GM18517 (cell line): ENCODE measurements around the gene CENPVL1.
"Not testable (repeated sequence)": the region's sequence is repeated elsewhere in the genome, so short reads cannot be mapped to it uniquely, and the experiment has no call there.

Source experiments
- ATAC-seq: cut with Tn5 transposase; IDR thresholded peaks from one replicate; pipeline ENCODE4 v1.9.1; 2021; ENCODE audit warnings: mild to moderate bottlenecking, moderate library complexity; ENCODE audit not compliant: unreplicated experiment

The CENPVL1 gene

DNA sequence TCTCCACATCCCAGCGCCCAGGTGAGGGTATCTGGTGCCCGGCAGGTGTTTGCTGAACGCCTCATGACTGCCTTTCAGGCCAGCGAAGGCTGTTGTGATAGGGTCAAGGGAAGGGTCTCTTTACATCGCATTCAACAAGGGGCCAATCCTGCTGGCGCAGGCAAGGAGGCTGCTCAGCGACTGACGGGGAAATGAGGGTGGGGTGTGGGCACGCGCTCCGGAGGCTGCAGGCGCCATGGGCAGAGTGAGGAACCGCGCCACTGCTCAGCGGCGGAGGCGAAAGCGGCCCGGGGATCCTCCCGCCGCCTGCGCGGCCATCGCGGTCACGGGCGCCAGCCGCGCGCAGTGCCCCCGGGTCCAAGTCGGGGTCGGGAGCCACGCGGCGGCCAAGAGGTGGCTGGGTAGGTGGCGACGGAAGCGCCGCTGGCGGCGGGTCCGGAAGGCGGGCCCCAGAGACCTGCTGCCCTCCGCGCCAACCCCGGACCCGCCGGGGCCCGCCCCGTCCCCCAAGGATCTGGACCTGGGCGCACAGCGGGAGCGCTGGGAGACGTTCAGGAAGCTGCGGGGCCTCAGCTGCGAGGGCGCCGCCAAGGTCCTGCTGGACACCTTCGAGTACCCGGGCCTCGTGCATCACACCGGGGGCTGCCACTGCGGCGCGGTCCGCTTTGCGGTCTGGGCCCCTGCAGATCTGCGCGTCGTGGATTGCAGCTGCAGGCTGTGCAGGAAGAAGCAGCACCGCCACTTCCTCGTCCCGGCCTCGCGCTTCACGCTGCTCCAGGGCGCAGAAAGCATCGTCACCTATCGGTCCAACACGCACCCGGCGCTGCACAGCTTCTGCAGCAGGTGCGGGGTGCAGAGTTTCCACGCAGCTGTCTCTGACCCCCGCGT lies at the start of gene CENPVL1:
CENPVL1 (plus strand) TSS at position 236 of the 888 bp plus-strand sequence; CDS start at position 236, 0 bp downstream.
- not testable (repeated sequence) for ATAC-seq

DNA sequence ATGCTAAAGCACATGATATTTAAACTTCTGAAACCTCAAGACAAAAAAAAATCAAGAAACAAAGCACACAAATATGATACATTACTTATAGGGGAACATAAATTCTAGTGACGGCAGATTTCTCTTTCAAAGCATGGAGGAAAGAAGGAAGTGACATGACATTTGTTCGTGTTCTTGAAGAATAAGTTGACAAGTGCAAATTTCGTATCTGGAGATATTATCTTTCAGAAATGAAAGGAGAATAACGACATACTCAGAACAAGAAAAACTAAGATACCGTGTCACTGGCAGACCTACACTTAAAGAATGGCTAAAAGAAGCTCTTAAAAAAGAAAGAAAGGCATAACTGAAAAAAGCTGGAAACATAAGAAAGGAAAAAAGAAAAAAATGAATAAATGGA lies 44.3 kb upstream of the CENPVL1 start:
- ATAC-seq = no peak

DNA sequence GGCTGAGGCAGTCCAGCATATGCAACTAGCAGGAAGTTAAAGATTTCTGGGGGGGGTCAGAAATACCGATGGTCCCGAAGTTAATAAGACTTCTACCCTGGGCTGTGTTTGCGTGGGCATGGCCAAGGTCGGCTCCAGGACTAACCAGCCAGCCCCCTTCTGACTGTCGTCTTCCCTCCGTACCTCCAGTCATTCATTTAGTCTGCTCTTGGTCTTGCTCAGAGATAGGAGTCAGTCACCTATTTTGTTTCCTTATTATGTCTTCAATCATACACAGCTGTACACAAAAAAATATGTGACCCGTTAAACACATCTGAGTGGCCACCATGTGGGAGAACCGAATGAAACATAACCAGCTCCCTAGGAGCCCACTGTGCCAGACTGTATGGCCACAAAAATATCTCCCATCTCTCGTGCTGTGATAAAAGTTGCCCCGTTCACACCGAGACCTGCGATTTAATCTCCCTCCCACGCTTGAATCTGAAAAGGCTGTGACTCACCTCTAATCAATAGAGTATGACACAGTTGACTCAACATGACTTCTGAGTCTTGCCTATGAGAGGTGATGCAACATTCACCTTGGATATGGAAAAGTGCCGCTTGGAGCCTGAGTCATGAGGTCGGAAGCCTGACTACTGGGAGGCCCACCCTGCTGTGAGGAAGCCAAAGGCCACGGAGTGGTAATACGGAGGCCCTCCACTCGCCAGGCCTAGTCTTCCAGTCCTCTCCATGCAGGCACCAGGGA lies 30.5 kb upstream of the CENPVL1 start:
- ATAC-seq = not testable (repeated sequence)

DNA sequence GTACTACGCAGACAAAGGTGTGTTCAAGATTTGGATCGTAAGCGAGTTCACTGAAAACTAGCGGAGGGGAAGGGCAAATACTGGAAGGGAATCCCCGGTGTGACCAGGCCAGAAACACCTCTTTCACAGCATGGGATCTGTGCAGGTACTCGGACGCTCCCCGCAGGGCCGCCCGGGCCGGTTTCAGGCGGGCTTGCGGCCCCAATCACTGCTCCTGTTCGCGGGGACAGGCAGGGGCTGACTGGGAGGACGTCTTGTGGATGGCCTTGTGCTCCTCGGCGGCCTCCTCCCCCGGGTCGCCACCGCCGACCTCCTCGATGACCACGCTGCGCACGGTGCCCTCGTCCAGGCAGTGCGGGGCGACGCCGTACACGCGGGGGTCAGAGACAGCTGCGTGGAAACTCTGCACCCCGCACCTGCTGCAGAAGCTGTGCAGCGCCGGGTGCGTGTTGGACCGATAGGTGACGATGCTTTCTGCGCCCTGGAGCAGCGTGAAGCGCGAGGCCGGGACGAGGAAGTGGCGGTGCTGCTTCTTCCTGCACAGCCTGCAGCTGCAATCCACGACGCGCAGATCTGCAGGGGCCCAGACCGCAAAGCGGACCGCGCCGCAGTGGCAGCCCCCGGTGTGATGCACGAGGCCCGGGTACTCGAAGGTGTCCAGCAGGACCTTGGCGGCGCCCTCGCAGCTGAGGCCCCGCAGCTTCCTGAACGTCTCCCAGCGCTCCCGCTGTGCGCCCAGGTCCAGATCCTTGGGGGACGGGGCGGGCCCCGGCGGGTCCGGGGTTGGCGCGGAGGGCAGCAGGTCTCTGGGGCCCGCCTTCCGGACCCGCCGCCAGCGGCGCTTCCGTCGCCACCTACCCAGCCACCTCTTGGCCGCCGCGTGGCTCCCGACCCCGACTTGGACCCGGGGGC lies 28.2 kb upstream of the CENPVL1 start:
- ATAC-seq = not testable (repeated sequence)

DNA sequence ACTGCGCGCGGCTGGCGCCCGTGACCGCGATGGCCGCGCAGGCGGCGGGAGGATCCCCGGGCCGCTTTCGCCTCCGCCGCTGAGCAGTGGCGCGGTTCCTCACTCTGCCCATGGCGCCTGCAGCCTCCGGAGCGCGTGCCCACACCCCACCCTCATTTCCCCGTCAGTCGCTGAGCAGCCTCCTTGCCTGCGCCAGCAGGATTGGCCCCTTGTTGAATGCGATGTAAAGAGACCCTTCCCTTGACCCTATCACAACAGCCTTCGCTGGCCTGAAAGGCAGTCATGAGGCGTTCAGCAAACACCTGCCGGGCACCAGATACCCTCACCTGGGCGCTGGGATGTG lies 27.6 kb upstream of the CENPVL1 start, which contains the start of gene CENPVL2:
CENPVL2 (minus strand) TSS at position 112 of the 343 bp plus-strand sequence; CDS start at position 112, 0 bp downstream.
- not testable (repeated sequence) for ATAC-seq

DNA sequence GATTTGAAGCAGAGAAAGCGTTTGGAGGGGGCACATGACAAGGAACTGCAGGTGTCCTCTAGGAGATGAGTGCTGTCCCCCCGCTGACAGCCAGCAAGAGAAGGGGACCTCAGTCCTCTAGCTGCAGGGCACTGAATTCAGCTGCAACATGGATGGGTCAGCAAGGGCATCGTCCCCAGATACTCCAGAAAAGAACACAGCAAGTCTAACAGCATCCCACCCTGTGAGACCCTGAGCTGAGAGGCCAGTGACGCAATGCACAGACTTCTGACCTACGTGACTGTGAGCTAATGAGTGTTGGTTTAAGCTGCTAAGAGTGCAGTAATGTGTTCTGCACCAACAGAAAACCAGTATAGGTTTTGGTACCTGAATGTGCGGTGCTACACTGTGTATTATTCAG lies 16.1 kb upstream of the CENPVL1 start:
- ATAC-seq = no peak

DNA sequence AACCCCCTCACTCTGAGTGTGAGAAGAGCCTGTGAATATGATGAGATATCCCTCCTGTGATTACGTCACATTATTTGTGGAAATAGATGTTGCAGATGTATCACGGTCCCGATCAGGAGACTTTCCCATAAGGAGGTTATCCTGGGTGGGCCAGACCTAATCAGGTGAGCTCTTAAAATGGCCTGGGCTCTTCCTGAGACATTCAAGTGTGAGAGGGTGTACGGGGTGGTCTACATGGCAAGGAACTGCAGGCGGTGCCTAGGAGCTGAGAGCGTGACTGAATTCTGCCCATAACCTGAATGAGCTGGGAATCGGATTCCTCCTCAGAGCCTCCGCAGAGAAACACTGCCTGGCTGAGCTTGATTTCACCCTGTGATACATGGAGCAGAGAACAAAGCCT lies 12.9 kb upstream of the CENPVL1 start:
- no peak for ATAC-seq

DNA sequence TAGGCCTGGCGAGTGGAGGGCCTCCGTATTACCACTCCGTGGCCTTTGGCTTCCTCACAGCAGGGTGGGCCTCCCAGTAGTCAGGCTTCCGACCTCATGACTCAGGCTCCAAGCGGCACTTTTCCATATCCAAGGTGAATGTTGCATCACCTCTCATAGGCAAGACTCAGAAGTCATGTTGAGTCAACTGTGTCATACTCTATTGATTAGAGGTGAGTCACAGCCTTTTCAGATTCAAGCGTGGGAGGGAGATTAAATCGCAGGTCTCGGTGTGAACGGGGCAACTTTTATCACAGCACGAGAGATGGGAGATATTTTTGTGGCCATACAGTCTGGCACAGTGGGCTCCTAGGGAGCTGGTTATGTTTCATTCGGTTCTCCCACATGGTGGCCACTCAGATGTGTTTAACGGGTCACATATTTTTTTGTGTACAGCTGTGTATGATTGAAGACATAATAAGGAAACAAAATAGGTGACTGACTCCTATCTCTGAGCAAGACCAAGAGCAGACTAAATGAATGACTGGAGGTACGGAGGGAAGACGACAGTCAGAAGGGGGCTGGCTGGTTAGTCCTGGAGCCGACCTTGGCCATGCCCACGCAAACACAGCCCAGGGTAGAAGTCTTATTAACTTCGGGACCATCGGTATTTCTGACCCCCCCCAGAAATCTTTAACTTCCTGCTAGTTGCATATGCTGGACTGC lies 2.8 kb downstream of the CENPVL1 start:
- ATAC-seq = not testable (repeated sequence)

DNA sequence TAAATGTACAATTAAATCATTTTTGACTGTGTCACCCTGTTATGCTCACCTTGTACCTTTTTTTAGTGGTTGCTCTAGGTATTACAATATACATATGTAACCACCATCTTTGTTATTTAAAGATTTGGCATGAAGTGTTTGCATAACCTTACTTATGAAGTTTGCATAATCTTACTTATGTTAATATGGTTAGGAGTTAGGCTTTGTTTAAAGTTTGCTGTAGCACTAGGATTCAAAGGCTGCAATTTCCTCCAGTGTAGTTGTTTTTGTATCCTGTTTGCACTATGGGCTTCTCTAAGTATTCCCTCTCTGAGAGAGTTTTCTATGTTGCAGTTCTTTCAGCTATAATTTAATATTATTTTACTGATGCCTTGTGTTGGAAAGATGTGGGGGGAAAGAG lies 17.9 kb downstream of the CENPVL1 start:
- no peak for ATAC-seq

DNA sequence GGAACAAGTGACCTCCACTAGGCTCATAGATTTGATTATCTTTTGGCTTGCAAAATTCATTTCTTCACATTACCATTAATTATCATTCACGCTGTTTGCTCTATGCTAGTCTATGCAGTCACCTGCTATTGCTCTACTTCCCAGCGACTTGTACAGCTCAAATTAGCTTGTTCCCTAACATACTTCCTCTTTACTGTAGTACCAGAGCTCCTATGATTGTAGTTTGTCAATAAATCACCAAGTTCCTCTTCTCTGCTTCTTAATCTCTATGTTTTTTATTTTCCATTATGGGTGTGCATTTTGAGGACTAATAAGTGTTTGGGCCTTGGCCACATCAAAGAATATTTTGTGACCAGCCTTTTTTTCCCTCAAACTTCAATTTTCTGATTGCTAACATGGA lies 26.8 kb downstream of the CENPVL1 start:
- ATAC-seq = no peak

DNA sequence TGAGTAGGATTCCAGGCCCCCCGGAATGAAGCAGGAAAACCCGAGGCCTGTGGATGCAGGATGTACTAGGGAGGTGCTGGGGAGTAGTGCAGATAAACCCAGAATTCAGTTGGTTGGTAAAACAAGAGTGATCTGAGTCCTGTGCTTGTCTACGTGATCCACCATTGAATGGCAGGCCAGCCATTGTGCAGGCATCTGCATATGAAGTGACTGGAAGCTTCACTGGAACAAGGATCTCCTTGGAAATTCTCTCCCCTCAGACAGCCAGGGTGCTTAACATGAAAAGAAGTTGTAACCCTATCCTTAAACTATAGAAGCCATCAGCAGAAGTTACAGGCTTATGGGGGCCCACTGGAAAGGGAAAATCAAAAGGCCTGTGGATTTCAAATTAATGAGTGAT lies 32.3 kb downstream of the CENPVL1 start:
- no peak for ATAC-seq

DNA sequence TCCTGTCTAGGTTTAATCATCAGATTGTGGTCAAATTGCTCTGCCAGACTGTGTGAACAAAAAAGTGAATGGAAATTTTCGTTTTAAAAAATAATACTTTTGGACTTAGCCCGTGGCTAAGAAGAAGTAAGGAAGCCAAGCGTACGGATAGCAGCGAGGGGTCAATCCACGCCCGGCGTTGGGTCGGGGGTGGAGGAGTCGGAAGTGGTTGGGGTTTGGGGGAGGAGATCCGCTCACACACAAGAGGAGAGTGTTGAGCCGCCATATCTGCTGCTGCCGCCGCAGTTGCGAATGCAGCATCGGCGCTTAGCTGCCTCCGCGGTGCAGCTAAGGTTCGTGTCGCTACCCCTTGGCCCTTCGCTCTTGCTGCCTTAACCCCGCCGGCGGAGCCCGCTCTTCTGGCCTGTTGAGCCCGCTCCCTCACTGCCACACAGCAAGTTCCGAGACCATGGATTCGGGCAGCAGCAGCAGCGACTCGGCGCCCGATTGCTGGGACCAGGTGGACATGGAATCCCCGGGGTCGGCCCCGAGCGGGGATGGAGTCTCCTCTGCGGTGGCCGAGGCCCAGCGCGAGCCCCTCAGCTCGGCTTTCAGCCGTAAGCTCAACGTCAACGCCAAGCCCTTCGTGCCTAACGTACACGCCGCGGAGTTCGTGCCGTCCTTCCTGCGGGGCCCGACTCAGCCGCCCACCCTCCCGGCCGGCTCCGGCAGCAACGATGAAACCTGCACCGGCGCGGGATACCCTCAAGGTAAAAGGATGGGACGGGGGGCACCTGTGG lies 33.1 kb downstream of the CENPVL1 start, which contains the start of gene GSPT2:
GSPT2 (plus strand) TSS at position 264 of the 779 bp plus-strand sequence; CDS start at position 449, 185 bp downstream.
- ATAC-seq = peak; percentile 90

DNA sequence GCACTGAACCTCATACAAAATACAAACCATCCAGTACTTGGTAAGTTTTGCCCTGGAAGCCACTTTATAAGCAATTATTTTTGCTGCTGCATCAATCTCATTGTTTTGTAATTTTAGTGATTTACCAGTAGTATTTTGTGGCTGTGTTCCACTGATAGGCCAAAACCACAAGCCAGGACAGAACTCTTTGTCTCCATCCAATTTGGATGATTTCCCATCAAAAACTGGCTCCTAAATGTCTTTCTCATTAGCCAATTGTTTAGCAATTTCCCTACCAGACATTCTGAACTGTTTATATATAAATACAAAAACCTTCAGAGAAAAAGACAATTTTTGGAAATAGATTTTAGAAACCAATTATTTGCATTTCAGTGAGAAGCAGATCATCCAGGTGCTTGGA lies 37.4 kb downstream of the CENPVL1 start:
- ATAC-seq = no peak

DNA sequence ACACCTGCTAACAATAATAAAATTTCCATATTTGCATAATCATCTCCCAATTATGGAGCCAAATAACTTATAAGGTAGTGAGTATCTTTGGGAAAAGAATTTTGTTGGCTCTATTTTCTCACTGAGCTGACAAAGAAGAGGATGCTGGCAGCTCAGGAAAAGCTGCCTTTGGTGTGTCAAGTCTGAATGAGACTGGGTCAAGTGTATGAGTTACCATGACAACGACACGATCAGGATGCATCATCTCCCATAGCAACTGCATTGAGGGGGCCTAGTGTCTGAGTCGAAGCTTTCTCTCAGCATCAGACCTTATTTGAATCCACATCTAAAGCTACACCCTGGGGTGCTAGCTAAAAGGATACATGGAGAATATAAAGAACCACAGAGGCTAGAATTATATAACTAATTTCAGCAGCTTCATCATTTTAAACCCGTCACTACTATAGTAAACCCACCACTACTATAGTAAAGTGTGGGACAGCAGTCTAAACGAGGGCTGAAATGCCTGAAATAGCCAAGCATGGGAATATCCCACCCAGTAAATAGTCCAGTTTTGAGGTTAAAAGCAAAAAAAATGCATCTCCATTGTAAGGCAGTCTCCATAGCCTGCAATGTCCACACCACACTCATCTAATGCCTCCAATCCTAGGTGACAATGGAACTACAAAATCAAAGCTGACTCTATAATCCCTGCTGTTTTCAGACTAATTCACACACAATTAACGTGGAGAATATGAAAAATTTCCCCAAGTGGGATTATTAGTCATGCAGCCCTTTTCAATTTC lies 48.9 kb downstream of the CENPVL1 start:
- no peak for ATAC-seq

DNA sequence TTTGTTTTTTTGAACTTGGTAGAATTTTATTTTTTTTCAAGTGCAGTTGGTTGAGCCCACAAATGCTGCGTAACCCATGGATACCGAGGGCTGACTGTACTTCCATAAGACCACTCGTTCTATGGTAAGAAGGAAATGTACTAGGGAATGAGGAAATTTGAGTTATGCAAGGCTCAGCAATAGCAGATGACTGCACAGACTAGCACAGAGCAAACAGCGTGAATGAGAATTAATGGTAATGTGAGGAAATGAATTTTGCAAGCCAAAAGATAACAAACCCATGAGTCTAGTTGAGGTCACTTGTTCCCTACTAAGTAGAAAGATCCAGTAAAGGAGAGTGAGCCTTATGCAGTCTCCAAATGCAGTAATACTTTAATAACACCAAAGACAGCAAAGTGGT lies 50.3 kb downstream of the CENPVL1 start:
- no peak for ATAC-seq
